ENCODE data around the gene ARAP3. TPM values are rescaled to one million over a fixed set of nuclear protein-coding genes. Genes with fewer than 3 reads are reported as not detected.

ARAP3 gene
- total and polyA plus RNA-seq, 9 of the 15 experiments (the other 6 are each of a cell fraction or from before 2014, with no cell fraction given) = 0.83 to 25.7 (median 6.4) TPM

DNA sequence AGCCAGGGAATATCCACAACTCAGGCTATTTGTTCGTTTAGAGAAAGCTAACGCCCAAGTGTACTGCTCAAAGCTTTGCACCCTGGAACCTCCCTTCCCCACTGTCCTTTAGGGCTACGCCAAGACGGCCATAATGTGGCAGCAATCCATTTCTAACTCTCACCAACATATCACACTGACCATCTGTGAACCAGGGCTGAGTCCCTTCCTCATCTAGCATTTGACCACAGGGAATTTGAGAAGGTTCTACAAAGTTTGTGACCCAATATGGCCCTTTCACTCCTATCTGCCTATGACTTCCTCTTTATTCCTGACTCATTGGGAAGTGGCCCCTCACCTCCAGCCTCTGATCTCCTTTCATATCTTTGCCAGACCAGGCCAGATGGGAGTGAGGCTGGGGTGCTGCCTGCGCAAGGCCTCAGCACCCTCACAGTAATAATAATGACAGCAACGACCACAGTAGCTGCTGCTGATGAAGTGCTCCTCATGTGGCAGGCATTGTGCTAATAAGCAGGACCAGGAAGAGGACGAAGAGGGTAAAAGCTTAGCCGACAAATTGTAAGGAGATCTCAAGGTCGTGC, 9.3 kb upstream of the ARAP3 start (continued):
- TF ChIP-seq ZNF146 (CRISPR knock-in tag; IDR thresholded peaks at IDR 0.05; ENCODE audit: unreplicated experiment) (no peak), ZEB2 (IDR thresholded peaks at IDR 0.05) (peak; percentile 69), TCF7 (IDR thresholded peaks at IDR 0.05; ENCODE audit: borderline replicate concordance) (peak; percentile 91; the same call in 1 of the 2 replicates), ZNF644 (tag; IDR thresholded peaks at IDR 0.05; ENCODE audit: low read depth) (peak; percentile 90), JUNB (CRISPR knock-in tag; conservative IDR thresholded peaks at IDR 0.05) (no peak), BHLHE40 (IDR thresholded peaks at IDR 0.05; ENCODE audit: low read length) (peak; percentile 49), FOXA1 (IDR thresholded peaks at IDR 0.05; ENCODE audit: borderline replicate concordance) (no peak), ZNF589 (CRISPR knock-in tag; IDR thresholded peaks at IDR 0.05; ENCODE audit: low read depth) (peak; percentile 69), STAT5B (CRISPR knock-in tag; IDR thresholded peaks at IDR 0.05) (no peak), YBX1 (IDR thresholded peaks at IDR 0.05) (no peak), NFIC (IDR thresholded peaks at IDR 0.05) (peak; percentile 81), RAD21 (CRISPR knock-in tag; conservative IDR thresholded peaks at IDR 0.05 in 1 of 2, IDR thresholded peaks at IDR 0.05 in 1 of 2) (peak in 1 of 2 experiments; percentile 24; a peak in 2 of 4 replicates), ZNF212 (CRISPR knock-in tag; IDR thresholded peaks at IDR 0.05) (no peak), DMBX1 (CRISPR knock-in tag; IDR thresholded peaks at IDR 0.05; ENCODE audit: borderline replicate concordance) (peak; percentile 45; the same call in 1 of the 2 replicates), KAT7 (CRISPR knock-in tag; IDR thresholded peaks at IDR 0.05; ENCODE audit: borderline replicate concordance) (0 out of 2 replicates have a peak, but pooled peaks have one; percentile 36), MIER1 (IDR thresholded peaks at IDR 0.05; ENCODE audit: low read depth) (no peak), RBBP5 (IDR thresholded peaks at IDR 0.05; ENCODE audit: borderline replicate concordance, insufficient read depth, low read length, poor library complexity, severe bottlenecking) (peak; percentile 52), HDAC1 (IDR thresholded peaks at IDR 0.05) (peak in 1 of 2 experiments; percentile 52; a peak in 2 of 4 replicates), NFE2 (IDR thresholded peaks at IDR 0.05; ENCODE audit: low read depth) (peak; percentile 87), GATA2 (CRISPR knock-in tag; IDR thresholded peaks at IDR 0.05) (peak; percentile 91), ARID2 (IDR thresholded peaks at IDR 0.05) (no peak), HDAC3 (IDR thresholded peaks at IDR 0.05; ENCODE audit: borderline replicate concordance, partially characterized antibody) (peak; percentile 77), FOXP1 (CRISPR knock-in tag; IDR thresholded peaks at IDR 0.05) (peak; percentile 30; the same call in 1 of the 2 replicates)
- TF ChIP-seq, protein P1, sequence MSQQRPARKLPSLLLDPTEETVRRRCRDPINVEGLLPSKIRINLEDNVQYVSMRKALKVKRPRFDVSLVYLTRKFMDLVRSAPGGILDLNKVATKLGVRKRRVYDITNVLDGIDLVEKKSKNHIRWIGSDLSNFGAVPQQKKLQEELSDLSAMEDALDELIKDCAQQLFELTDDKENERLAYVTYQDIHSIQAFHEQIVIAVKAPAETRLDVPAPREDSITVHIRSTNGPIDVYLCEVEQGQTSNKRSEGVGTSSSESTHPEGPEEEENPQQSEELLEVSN (IDR thresholded peaks at IDR 0.05; ENCODE audit: borderline replicate concordance in 1 of 2, extremely low read depth in 1 of 2, insufficient read depth in 1 of 2, insufficient read length in 1 of 2, low read depth in 1 of 2, low read length in 1 of 2, poor library complexity in 1 of 2, severe bottlenecking in 1 of 2) = no peak
- TF ChIP-seq, protein P2, sequence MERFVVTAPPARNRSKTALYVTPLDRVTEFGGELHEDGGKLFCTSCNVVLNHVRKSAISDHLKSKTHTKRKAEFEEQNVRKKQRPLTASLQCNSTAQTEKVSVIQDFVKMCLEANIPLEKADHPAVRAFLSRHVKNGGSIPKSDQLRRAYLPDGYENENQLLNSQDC (CRISPR knock-in tag; IDR thresholded peaks at IDR 0.05) = no peak
- TF ChIP-seq, protein P3, sequence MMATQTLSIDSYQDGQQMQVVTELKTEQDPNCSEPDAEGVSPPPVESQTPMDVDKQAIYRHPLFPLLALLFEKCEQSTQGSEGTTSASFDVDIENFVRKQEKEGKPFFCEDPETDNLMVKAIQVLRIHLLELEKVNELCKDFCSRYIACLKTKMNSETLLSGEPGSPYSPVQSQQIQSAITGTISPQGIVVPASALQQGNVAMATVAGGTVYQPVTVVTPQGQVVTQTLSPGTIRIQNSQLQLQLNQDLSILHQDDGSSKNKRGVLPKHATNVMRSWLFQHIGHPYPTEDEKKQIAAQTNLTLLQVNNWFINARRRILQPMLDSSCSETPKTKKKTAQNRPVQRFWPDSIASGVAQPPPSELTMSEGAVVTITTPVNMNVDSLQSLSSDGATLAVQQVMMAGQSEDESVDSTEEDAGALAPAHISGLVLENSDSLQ (IDR thresholded peaks at IDR 0.05) = peak; percentile 32; the same call in 1 of the 2 replicates
- TF ChIP-seq, protein P4, sequence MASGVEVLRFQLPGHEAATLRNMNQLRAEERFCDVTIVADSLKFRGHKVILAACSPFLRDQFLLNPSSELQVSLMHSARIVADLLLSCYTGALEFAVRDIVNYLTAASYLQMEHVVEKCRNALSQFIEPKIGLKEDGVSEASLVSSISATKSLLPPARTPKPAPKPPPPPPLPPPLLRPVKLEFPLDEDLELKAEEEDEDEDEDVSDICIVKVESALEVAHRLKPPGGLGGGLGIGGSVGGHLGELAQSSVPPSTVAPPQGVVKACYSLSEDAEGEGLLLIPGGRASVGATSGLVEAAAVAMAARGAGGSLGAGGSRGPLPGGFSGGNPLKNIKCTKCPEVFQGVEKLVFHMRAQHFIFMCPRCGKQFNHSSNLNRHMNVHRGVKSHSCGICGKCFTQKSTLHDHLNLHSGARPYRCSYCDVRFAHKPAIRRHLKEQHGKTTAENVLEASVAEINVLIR (CRISPR knock-in tag; IDR thresholded peaks at IDR 0.05) = 0 out of 2 replicates have a peak, but pooled peaks have one; percentile 5

All from K562 (cell line).